ENCODE measurements around the gene HSD17B1. TPM values are rescaled to one million over a fixed set of nuclear protein-coding genes. Genes with fewer than 3 reads are reported as not detected.
A peak's percentile ranks its signal among the peaks of the same experiment; 100 is the strongest.

Gene HSD17B1
- polyA plus RNA-seq, 3 donors, result 0.19 to 0.72 (median 0.27) TPM

DNA sequence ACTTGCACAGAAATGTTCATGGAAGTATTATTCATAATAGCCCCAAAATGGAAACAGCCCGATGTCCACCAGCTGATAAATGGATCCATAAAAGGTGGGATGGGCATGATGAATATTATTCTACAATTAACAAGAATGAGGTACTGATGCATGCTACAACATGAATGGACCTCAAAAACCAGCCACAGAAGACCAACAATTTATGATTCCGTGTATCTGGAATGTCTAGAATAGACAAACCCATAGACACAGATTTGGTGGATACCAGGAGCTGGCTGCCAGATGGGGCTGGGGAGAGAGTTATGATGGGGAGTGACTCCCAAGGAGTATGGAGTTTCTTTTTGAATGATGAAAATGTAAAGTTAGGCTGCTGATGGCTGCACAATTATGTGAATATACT, 27.5 kb upstream of the HSD17B1 start:
- Histone ChIP-seq H3K27me3 (ENCODE audit: control insufficient read depth in 2 of 2, insufficient read depth in 2 of 2, low read length in 2 of 2) (no peaks in the 10 kb centered on the region), H3K9me3 (replicated peaks in 1 of 2; ENCODE audit: control insufficient read depth in 1 of 2, insufficient read depth in 1 of 2, low read length in 2 of 2) (no peaks in the 10 kb centered on the region), H3K4me1 (ENCODE audit: control insufficient read depth in 1 of 2, insufficient read depth in 2 of 2, low read length in 2 of 2) (peaks cover 15 to 16% of the 10 kb centered on the region in 2 donors), H3K27ac (ENCODE audit: low read depth in 1 of 2, low read length in 2 of 2) (no peak overlapping the region), H3K4me2 (replicated peaks; ENCODE audit: extremely low read depth, low read length, poor library complexity, severe bottlenecking) (no peak overlapping the region), H3K4me3 (replicated peaks in 1 of 3; ENCODE audit: low read depth in 2 of 3, low read length in 3 of 3) (no peak overlapping the region), H2AFZ (ENCODE audit: insufficient read depth, low read depth, low read length, poor library complexity, severe bottlenecking) (no peak overlapping the region), H3K79me2 (ENCODE audit: insufficient read depth, low read length) (no peaks in the 10 kb centered on the region), H3K36me3 (replicated peaks in 1 of 2; ENCODE audit: control insufficient read depth in 1 of 2, insufficient read depth in 2 of 2, low read length in 2 of 2) (peaks cover 24 to 31% of the 10 kb centered on the region in 2 donors), H3K9ac (ENCODE audit: insufficient read depth, low read length, poor library complexity, severe bottlenecking) (no peak overlapping the region), H4K20me1 (ENCODE audit: insufficient read depth, low read length) (peaks cover 22% of the 10 kb centered on the region)
- H3K27me3 Mint-ChIP-seq (ENCODE audit: low read depth in 3 of 3), result peaks cover 3 to 7% (median 5%) of the 10 kb centered on the region in 3 donors
- DNase-seq, result no peak
- peaks cover 0 to 2% (median 0%) of the 10 kb centered on the region in 7 donors for H3K9me3 Mint-ChIP-seq
- peaks cover 24% of the 10 kb centered on the region for H3K4me1 Mint-ChIP-seq
- H3K36me3 Mint-ChIP-seq, result peaks cover 31 to 37% of the 10 kb centered on the region in 2 donors
- TF ChIP-seq, protein P1, sequence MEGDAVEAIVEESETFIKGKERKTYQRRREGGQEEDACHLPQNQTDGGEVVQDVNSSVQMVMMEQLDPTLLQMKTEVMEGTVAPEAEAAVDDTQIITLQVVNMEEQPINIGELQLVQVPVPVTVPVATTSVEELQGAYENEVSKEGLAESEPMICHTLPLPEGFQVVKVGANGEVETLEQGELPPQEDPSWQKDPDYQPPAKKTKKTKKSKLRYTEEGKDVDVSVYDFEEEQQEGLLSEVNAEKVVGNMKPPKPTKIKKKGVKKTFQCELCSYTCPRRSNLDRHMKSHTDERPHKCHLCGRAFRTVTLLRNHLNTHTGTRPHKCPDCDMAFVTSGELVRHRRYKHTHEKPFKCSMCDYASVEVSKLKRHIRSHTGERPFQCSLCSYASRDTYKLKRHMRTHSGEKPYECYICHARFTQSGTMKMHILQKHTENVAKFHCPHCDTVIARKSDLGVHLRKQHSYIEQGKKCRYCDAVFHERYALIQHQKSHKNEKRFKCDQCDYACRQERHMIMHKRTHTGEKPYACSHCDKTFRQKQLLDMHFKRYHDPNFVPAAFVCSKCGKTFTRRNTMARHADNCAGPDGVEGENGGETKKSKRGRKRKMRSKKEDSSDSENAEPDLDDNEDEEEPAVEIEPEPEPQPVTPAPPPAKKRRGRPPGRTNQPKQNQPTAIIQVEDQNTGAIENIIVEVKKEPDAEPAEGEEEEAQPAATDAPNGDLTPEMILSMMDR (IDR thresholded peaks at IDR 0.05), result no peak
- no peak overlapping the region for H3K27ac Mint-ChIP-seq
- intact Hi-C loops (cut with micrococcal nuclease), result no loop called here
- no peak overlapping the region for H3K4me3 Mint-ChIP-seq
- no CpG with 5 or more reads among the region's 2 CpGs for WGBS (ENCODE audit: insufficient coverage)

DNA sequence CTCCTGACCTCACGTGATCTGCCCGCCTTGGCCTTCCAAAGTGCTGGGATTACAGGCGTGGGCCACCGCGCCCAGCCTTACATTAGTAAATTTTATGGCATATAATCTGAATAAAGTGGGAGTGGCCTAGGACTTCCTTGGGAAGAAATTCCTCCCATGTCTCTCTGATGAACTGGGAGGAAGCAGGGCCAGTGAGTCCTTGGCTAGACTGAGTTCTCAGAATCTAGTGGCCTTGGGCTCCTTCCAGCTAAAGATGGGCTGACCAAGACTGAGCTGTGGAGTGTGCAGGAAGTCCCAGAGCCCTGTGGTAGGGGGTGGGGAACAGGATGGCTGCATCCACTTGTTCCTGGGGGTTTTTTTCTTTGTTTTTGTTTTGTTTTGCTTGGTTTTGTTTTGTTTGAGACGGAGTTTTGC, 26.7 kb upstream of the HSD17B1 start:
- DNase-seq, result no peak
- Mint-ChIP-seq H3K36me3 (peaks cover 24 to 29% of the 10 kb centered on the region in 2 donors), H3K4me3 (no peak overlapping the region), H3K9me3 (peaks cover 0 to 2% (median 0%) of the 10 kb centered on the region in 7 donors), H3K4me1 (peaks cover 23% of the 10 kb centered on the region), H3K27ac (peak overlapping the region in 1 of 7 donors; percentile 43), H3K27me3 (ENCODE audit: low read depth in 3 of 3) (peaks cover 1 to 9% (median 4%) of the 10 kb centered on the region in 3 donors)
- peaks cover 21 to 24% of the 10 kb centered on the region in 2 donors for H3K36me3 ChIP-seq (replicated peaks in 1 of 2; ENCODE audit: control insufficient read depth in 1 of 2, insufficient read depth in 2 of 2, low read length in 2 of 2)
- H3K9me3 ChIP-seq (replicated peaks in 1 of 2; ENCODE audit: control insufficient read depth in 1 of 2, insufficient read depth in 1 of 2, low read length in 2 of 2), result no peaks in the 10 kb centered on the region
- no peaks in the 10 kb centered on the region for H3K27me3 ChIP-seq (ENCODE audit: control insufficient read depth in 2 of 2, insufficient read depth in 2 of 2, low read length in 2 of 2)
- no peak overlapping the region for H2AFZ ChIP-seq (ENCODE audit: insufficient read depth, low read depth, low read length, poor library complexity, severe bottlenecking)
- TF ChIP-seq, protein P1 (IDR thresholded peaks at IDR 0.05), result no peak
- peaks cover 15 to 19% of the 10 kb centered on the region in 2 donors for H3K4me1 ChIP-seq (ENCODE audit: control insufficient read depth in 1 of 2, insufficient read depth in 2 of 2, low read length in 2 of 2)
- no peak overlapping the region for H3K27ac ChIP-seq (ENCODE audit: low read depth in 1 of 2, low read length in 2 of 2)
- peaks cover 14% of the 10 kb centered on the region for H4K20me1 ChIP-seq (ENCODE audit: insufficient read depth, low read length)
- 92% methylated on average over 2 of the region's 6 CpGs for WGBS (ENCODE audit: insufficient coverage)
- intact Hi-C loops (cut with micrococcal nuclease), result no loop called here
- no peak overlapping the region for H3K4me2 ChIP-seq (replicated peaks; ENCODE audit: extremely low read depth, low read length, poor library complexity, severe bottlenecking)
- no peak overlapping the region for H3K4me3 ChIP-seq (replicated peaks in 1 of 3; ENCODE audit: low read depth in 2 of 3, low read length in 3 of 3)
- H3K79me2 ChIP-seq (ENCODE audit: insufficient read depth, low read length), result no peaks in the 10 kb centered on the region
- no peak overlapping the region for H3K9ac ChIP-seq (ENCODE audit: insufficient read depth, low read length, poor library complexity, severe bottlenecking)

All from CD14-positive monocyte (primary cell).